Stimulated activated CD4-positive, alpha-beta T cell treated with anti-CD3 and anti-CD28 coated beads, Interleukin-1b, Interleukin-23, amount 100 ng/mL, for 24 hours (primary cell): ENCODE measurements around the gene BEND3.
"Not testable (repeated sequence)": the region's sequence is repeated elsewhere in the genome, so short reads cannot be mapped to it uniquely, and the experiment has no call there.

Experiments
- DNase-seq, 4 experiments: peaks; one replicate each; pipeline ENCODE4 v3.0.0-alpha.2; 2020; ENCODE audit warnings: low read depth in 4 of 4, low spot score in 1 of 4

The BEND3 gene

GRCh38 chr6:107121964-107122495 is 6.7 kb upstream of the BEND3 start:
- no peak for DNase-seq

GRCh38 chr6:107121266-107121665 is 6.0 kb upstream of the BEND3 start:
- DNase-seq = no peak

GRCh38 chr6:107120404-107120803 is 5.1 kb upstream of the BEND3 start:
- DNase-seq = no peak

GRCh38 chr6:107118976-107119375 is 3.7 kb upstream of the BEND3 start:
- no peak for DNase-seq

- DNase-seq = not testable (repeated sequence)
Observed at GRCh38 chr6:107118540-107118939, 3.2 kb upstream of the BEND3 start.

GRCh38 chr6:107116931-107117330 is 1.6 kb upstream of the BEND3 start:
- DNase-seq = no peak

- DNase-seq = peak in 1 of 4 experiments; percentile 7
Observed at GRCh38 chr6:107116328-107116892, 1.1 kb upstream of the BEND3 start.

- DNase-seq = peak in 3 of 4 experiments; percentile 12 to 29 (median 14)
Observed at GRCh38 chr6:107115695-107116327, 496 bp upstream of the BEND3 start.

GRCh38 chr6:107114213-107114925 is 946 bp downstream of the BEND3 start:
- DNase-seq = peak; percentile 46 to 67 (median 54)

GRCh38 chr6:107110200-107110599 is 5.1 kb downstream of the BEND3 start:
- no peak for DNase-seq

GRCh38 chr6:107108201-107108890 is 7.0 kb downstream of the BEND3 start:
- no peak for DNase-seq

- DNase-seq = no peak
Observed at GRCh38 chr6:107107791-107108190, 7.5 kb downstream of the BEND3 start.

GRCh38 chr6:107106165-107106564 is 9.2 kb downstream of the BEND3 start:
- DNase-seq = no peak

GRCh38 chr6:107105511-107106116 is 9.7 kb downstream of the BEND3 start:
- DNase-seq = no peak

GRCh38 chr6:107103082-107103481 is 12.2 kb downstream of the BEND3 start:
- DNase-seq = no peak

- no peak for DNase-seq
Observed at GRCh38 chr6:107102414-107102805, 12.9 kb downstream of the BEND3 start.

GRCh38 chr6:107101686-107102413 is 13.5 kb downstream of the BEND3 start:
- DNase-seq = no peak

- DNase-seq = no peak
Observed at GRCh38 chr6:107101211-107101610, 14.1 kb downstream of the BEND3 start.

GRCh38 chr6:107098436-107099307 is 16.6 kb downstream of the BEND3 start:
- no peak for DNase-seq

GRCh38 chr6:107084459-107084858 is 30.9 kb downstream of the BEND3 start:
- not testable (repeated sequence) for DNase-seq
